ENCODE data around the gene OSMR.

OSMR gene

GRCh38 chr5:38809388-38810359 is 36.1 kb upstream of the OSMR start:
- Histone ChIP-seq H3K36me3 (ENCODE audit: control insufficient read depth in 2 of 2, insufficient read depth in 2 of 2, low read length in 2 of 2) (no peaks in the 10 kb centered on the region), H3K27ac (ENCODE audit: low read length) (no peak overlapping the region), H3K4me3 (ENCODE audit: low read length in 2 of 2) (peak overlapping the region in 1 of 2 donors; percentile 15), H3K27me3 (ENCODE audit: control insufficient read depth in 1 of 2, insufficient read depth in 2 of 2, low read length in 2 of 2) (peaks cover 0 to 2% of the 10 kb centered on the region in 2 donors), H3K4me1 (ENCODE audit: control insufficient read depth, insufficient read depth, low read length) (no peaks in the 10 kb centered on the region), H3K9ac (ENCODE audit: low read length in 2 of 2) (peak overlapping the region; percentile 49 to 66), H3K9me3 (ENCODE audit: control insufficient read depth in 2 of 2, low read length in 2 of 2) (no peaks in the 10 kb centered on the region)

- Histone ChIP-seq H3K27me3 (ENCODE audit: control insufficient read depth in 1 of 2, insufficient read depth in 2 of 2, low read length in 2 of 2) (no peaks in the 10 kb centered on the region), H3K27ac (ENCODE audit: low read length) (no peak overlapping the region), H3K4me3 (ENCODE audit: low read length in 2 of 2) (no peak overlapping the region)
Observed at GRCh38 chr5:38814879-38815278, 30.9 kb upstream of the OSMR start.

GRCh38 chr5:38816083-38817030 is 29.5 kb upstream of the OSMR start:
- Histone ChIP-seq H3K9ac (ENCODE audit: low read length in 2 of 2) (no peak overlapping the region), H3K36me3 (ENCODE audit: control insufficient read depth in 2 of 2, insufficient read depth in 2 of 2, low read length in 2 of 2) (peaks cover 0 to 2% of the 10 kb centered on the region in 2 donors), H3K9me3 (ENCODE audit: control insufficient read depth in 2 of 2, low read length in 2 of 2) (no peaks in the 10 kb centered on the region), H3K4me1 (ENCODE audit: control insufficient read depth, insufficient read depth, low read length) (no peaks in the 10 kb centered on the region), H3K27ac (ENCODE audit: low read length) (no peak overlapping the region), H3K4me3 (ENCODE audit: low read length in 2 of 2) (no peak overlapping the region), H3K27me3 (ENCODE audit: control insufficient read depth in 1 of 2, insufficient read depth in 2 of 2, low read length in 2 of 2) (no peaks in the 10 kb centered on the region)

More at GRCh38 chr5:38814879-38815278, 30.9 kb upstream of the OSMR start:
- Histone ChIP-seq H3K4me1 (ENCODE audit: control insufficient read depth, insufficient read depth, low read length) (no peaks in the 10 kb centered on the region), H3K36me3 (ENCODE audit: control insufficient read depth in 2 of 2, insufficient read depth in 2 of 2, low read length in 2 of 2) (no peaks in the 10 kb centered on the region), H3K9ac (ENCODE audit: low read length in 2 of 2) (no peak overlapping the region), H3K9me3 (ENCODE audit: control insufficient read depth in 2 of 2, low read length in 2 of 2) (no peaks in the 10 kb centered on the region)

DNA sequence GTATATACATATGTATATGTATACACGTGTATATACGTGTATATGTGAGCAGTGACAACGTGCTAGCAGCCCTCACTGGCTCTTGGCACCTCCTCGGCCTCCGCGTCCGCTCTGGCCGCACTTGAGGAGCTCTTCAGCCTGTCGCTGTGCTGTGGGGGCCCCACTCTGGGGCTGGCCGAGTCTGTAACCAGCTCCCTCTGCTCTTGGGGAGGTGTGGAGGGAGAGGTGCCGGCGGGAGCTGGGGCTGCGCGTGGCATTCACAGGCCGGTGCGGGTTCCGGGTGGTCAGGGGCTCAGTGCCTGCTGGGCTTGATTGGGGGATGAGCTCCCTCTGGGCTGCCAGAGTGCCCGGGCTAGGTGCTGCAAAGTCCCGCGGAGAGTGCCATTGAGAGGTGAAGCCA is 24.1 kb upstream of the OSMR start:
- Histone ChIP-seq H3K36me3 (ENCODE audit: control insufficient read depth in 2 of 2, insufficient read depth in 2 of 2, low read length in 2 of 2) (peaks cover 0 to 8% of the 10 kb centered on the region in 2 donors), H3K4me1 (ENCODE audit: control insufficient read depth, insufficient read depth, low read length) (no peaks in the 10 kb centered on the region), H3K27me3 (ENCODE audit: control insufficient read depth in 1 of 2, insufficient read depth in 2 of 2, low read length in 2 of 2) (no peaks in the 10 kb centered on the region), H3K9ac (ENCODE audit: low read length in 2 of 2) (no peak overlapping the region), H3K9me3 (ENCODE audit: control insufficient read depth in 2 of 2, low read length in 2 of 2) (no peaks in the 10 kb centered on the region), H3K27ac (ENCODE audit: low read length) (no peak overlapping the region), H3K4me3 (ENCODE audit: low read length in 2 of 2) (no peak overlapping the region)

GRCh38 chr5:38823503-38823902 is 22.3 kb upstream of the OSMR start:
- H3K9me3 ChIP-seq (ENCODE audit: control insufficient read depth in 2 of 2, low read length in 2 of 2): no peaks in the 10 kb centered on the region
- no peak overlapping the region for H3K9ac ChIP-seq (ENCODE audit: low read length in 2 of 2)
- no peaks in the 10 kb centered on the region for H3K4me1 ChIP-seq (ENCODE audit: control insufficient read depth, insufficient read depth, low read length)
- H3K27ac ChIP-seq (ENCODE audit: low read length): no peak overlapping the region
- H3K4me3 ChIP-seq (ENCODE audit: low read length in 2 of 2): no peak overlapping the region
- peaks cover 2 to 13% of the 10 kb centered on the region in 2 donors for H3K36me3 ChIP-seq (ENCODE audit: control insufficient read depth in 2 of 2, insufficient read depth in 2 of 2, low read length in 2 of 2)
- no peaks in the 10 kb centered on the region for H3K27me3 ChIP-seq (ENCODE audit: control insufficient read depth in 1 of 2, insufficient read depth in 2 of 2, low read length in 2 of 2)

DNA sequence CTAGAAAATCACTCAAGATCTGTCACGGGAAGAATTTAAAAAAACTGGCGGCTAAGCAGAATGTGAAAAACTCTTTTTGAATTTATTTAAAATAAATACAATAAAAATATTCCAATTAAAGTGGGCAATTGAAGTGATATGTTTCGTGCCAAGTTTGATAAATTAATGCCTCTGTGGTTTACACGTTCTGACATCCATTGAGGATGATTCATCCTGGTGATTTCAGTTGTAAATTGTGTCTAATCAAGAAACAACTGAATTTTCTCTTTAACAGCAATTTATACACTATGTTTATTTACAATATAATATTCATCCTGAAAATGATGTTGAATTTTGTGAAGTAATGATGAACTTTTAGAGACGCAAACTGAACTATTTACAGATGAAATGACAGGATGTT is 21.0 kb upstream of the OSMR start:
- Histone ChIP-seq H3K9me3 (ENCODE audit: control insufficient read depth in 2 of 2, low read length in 2 of 2) (no peaks in the 10 kb centered on the region), H3K27me3 (ENCODE audit: control insufficient read depth in 1 of 2, insufficient read depth in 2 of 2, low read length in 2 of 2) (no peaks in the 10 kb centered on the region), H3K27ac (ENCODE audit: low read length) (no peak overlapping the region), H3K36me3 (ENCODE audit: control insufficient read depth in 2 of 2, insufficient read depth in 2 of 2, low read length in 2 of 2) (peaks cover 2 to 13% of the 10 kb centered on the region in 2 donors), H3K4me3 (ENCODE audit: low read length in 2 of 2) (no peak overlapping the region), H3K9ac (ENCODE audit: low read length in 2 of 2) (no peak overlapping the region), H3K4me1 (ENCODE audit: control insufficient read depth, insufficient read depth, low read length) (no peaks in the 10 kb centered on the region)

- no peaks in the 10 kb centered on the region for H3K4me1 ChIP-seq (ENCODE audit: control insufficient read depth, insufficient read depth, low read length)
- H3K27me3 ChIP-seq (ENCODE audit: control insufficient read depth in 1 of 2, insufficient read depth in 2 of 2, low read length in 2 of 2): no peaks in the 10 kb centered on the region
- H3K4me3 ChIP-seq (ENCODE audit: low read length in 2 of 2): no peak overlapping the region
- no peaks in the 10 kb centered on the region for H3K9me3 ChIP-seq (ENCODE audit: control insufficient read depth in 2 of 2, low read length in 2 of 2)
- H3K27ac ChIP-seq (ENCODE audit: low read length): no peak overlapping the region
- H3K36me3 ChIP-seq (ENCODE audit: control insufficient read depth in 2 of 2, insufficient read depth in 2 of 2, low read length in 2 of 2): peaks cover 2 to 13% of the 10 kb centered on the region in 2 donors
- H3K9ac ChIP-seq (ENCODE audit: low read length in 2 of 2): no peak overlapping the region
Observed at GRCh38 chr5:38825494-38825893, 20.3 kb upstream of the OSMR start.

DNA sequence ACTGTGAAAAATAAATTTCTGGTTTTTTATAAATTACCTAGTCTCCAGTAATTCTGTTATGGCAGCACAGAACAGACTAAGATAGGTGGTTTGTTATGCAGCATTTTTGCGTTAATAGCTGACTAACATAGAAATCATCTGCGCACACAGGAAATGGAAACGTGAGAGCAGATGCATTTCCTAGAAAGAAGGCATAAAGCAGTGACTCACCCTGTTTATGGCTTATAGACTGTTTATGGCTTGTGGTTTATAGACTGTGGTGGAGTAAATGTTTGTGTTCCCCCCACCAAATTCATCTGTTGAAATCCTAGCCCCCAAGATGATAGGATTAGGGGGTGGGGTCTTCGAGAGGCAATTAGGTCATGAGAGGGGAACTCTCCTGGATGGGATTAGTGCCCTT is 18.3 kb upstream of the OSMR start:
- Histone ChIP-seq H3K9me3 (ENCODE audit: control insufficient read depth in 2 of 2, low read length in 2 of 2) (no peaks in the 10 kb centered on the region), H3K4me1 (ENCODE audit: control insufficient read depth, insufficient read depth, low read length) (peaks cover 7% of the 10 kb centered on the region), H3K9ac (ENCODE audit: low read length in 2 of 2) (no peak overlapping the region), H3K36me3 (ENCODE audit: control insufficient read depth in 2 of 2, insufficient read depth in 2 of 2, low read length in 2 of 2) (peaks cover 2 to 11% of the 10 kb centered on the region in 2 donors), H3K27me3 (ENCODE audit: control insufficient read depth in 1 of 2, insufficient read depth in 2 of 2, low read length in 2 of 2) (no peaks in the 10 kb centered on the region), H3K27ac (ENCODE audit: low read length) (no peak overlapping the region), H3K4me3 (ENCODE audit: low read length in 2 of 2) (no peak overlapping the region)

- Histone ChIP-seq H3K27ac (ENCODE audit: low read length) (no peak overlapping the region), H3K36me3 (ENCODE audit: control insufficient read depth in 2 of 2, insufficient read depth in 2 of 2, low read length in 2 of 2) (peaks cover 2 to 5% of the 10 kb centered on the region in 2 donors), H3K4me3 (ENCODE audit: low read length in 2 of 2) (no peak overlapping the region), H3K27me3 (ENCODE audit: control insufficient read depth in 1 of 2, insufficient read depth in 2 of 2, low read length in 2 of 2) (no peaks in the 10 kb centered on the region), H3K9me3 (ENCODE audit: control insufficient read depth in 2 of 2, low read length in 2 of 2) (no peaks in the 10 kb centered on the region), H3K4me1 (ENCODE audit: control insufficient read depth, insufficient read depth, low read length) (peaks cover 7% of the 10 kb centered on the region), H3K9ac (ENCODE audit: low read length in 2 of 2) (no peak overlapping the region)
Observed at GRCh38 chr5:38830521-38831051, 15.2 kb upstream of the OSMR start.

- no peaks in the 10 kb centered on the region for H3K27me3 ChIP-seq (ENCODE audit: control insufficient read depth in 1 of 2, insufficient read depth in 2 of 2, low read length in 2 of 2)
- H3K27ac ChIP-seq (ENCODE audit: low read length): no peak overlapping the region
- no peak overlapping the region for H3K9ac ChIP-seq (ENCODE audit: low read length in 2 of 2)
- H3K4me1 ChIP-seq (ENCODE audit: control insufficient read depth, insufficient read depth, low read length): peaks cover 7% of the 10 kb centered on the region
- H3K4me3 ChIP-seq (ENCODE audit: low read length in 2 of 2): no peak overlapping the region
- peaks cover 2 to 5% of the 10 kb centered on the region in 2 donors for H3K36me3 ChIP-seq (ENCODE audit: control insufficient read depth in 2 of 2, insufficient read depth in 2 of 2, low read length in 2 of 2)
- H3K9me3 ChIP-seq (ENCODE audit: control insufficient read depth in 2 of 2, low read length in 2 of 2): no peaks in the 10 kb centered on the region
Observed at GRCh38 chr5:38831117-38831516, 14.7 kb upstream of the OSMR start.
